GM18907 (cell line): ENCODE data around the gene DMAC2L.
"Not testable (repeated sequence)": the region's sequence is repeated elsewhere in the genome, so short reads cannot be mapped to it uniquely, and the experiment has no call there.

Source experiments
- ATAC-seq: cut with Tn5 transposase; IDR thresholded peaks from one replicate; pipeline ENCODE4 v1.9.1; 2021; ENCODE audit warnings: mild to moderate bottlenecking, moderate library complexity; ENCODE audit not compliant: unreplicated experiment

DMAC2L gene, protein sequence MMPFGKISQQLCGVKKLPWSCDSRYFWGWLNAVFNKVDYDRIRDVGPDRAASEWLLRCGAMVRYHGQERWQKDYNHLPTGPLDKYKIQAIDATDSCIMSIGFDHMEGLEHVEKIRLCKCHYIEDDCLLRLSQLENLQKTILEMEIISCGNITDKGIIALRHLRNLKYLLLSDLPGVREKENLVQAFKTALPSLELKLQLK

GRCh38 chr14:50311972-50312733 is at the start of gene DMAC2L, which contains the start of gene L2HGDH:
Gene DMAC2L (plus strand): TSS chr14:50312324. CDS start chr14:50321488, 9,164 bp downstream.
Gene L2HGDH (minus strand): TSS chr14:50312229. CDS start chr14:50312150, 79 bp downstream.
- peak; percentile 94 for ATAC-seq

- no peak for ATAC-seq
Measured at GRCh38 chr14:50262865-50263264, 49.3 kb upstream of the DMAC2L start.

DNA sequence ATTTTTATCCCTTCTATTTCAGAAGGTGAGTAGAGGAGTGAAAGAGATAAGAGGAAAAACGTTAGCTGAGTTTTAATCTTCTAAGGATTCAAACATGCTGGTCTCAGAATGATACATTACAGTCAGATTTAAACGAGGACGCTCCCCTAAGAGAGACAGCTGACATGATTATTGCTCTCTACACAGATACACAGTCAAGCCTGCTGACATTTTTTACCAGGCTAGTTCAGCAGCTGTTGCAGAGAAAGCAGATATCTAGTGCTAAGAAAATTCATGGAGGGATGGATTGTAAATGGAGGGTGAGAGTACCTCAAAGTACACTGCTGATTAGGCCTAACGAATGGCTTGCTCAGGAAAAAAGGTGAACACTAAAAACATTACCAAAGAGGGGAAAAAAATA is 48.8 kb upstream of the DMAC2L start:
- ATAC-seq = no peak

GRCh38 chr14:50265029-50265428 is 47.1 kb upstream of the DMAC2L start:
- no peak for ATAC-seq

DNA sequence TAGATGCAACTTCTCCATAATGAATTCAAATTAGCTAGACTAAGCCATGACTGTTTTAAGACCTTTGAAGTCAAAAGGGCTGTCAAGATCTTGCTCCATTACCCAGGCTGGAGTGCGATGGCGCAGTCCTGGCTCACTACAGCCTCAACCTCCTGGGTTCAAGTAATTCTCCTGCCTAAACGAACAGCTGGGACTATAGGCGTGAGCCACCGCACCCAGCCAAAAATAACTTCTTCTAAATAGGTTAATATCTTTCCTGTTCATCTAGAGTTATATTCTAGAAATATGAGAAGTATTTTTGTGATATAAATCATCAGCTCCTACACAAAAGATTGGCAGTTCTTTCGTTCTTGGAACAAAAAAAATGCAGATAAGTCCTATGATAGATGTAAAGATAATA is 41.2 kb upstream of the DMAC2L start:
- ATAC-seq = no peak

DNA sequence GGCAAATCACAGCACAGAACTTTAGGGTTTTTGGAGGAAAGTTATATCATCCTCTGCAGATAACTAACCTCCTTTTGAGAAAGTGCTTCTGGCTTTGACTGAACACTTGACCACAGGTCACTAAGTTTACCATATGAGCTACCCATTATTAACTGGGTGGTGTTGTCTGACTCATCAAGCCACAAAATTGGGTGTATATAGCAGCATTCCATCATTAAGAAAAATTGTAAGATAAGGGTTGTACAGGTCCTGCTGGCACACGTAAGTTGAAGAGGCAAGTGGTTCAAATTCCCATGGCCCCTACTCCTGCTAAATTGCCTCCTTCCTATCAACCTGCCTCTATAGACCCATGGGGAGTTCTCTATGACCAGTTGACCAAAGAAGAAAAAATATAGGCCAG is 39.6 kb upstream of the DMAC2L start:
- ATAC-seq = no peak

DNA sequence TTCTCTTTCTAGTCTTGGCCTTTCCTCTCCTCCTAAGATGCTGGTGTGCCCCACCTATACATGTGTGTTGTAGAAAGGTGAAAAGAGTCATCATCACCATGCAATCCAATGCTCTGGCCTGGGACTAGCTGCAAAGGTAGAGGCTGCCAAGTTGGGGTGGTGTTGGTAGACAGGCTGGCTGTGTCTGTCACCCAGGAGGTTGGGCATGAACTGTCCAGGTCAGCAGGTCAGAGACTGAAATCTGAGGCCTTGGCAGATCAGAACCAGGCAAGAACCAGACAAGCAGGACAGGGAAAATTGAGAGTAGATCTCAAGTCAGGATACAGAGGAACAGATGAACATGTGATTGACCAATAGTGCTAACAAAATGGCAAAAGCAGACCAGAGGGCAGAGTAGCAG is 26.3 kb upstream of the DMAC2L start:
- ATAC-seq = no peak

DNA sequence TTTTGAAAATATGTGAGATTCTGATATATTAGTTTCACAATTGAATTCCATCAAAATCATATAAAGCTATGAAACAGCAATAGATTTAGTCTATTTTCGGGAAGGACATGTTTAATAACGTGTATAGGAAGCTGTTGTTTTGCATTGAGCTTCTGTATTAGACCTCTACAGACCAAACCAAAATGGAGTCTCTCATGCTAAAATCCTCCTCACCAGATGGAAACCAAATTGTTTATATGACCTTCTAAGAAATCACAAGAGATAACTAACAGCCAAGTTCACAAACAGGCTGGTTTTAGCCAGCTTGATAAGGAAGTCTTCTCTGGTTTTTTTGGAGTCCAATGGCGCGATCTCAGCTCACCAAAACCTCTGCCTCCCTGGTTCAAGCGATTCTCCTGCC is 24.0 kb upstream of the DMAC2L start:
- ATAC-seq = no peak

- no peak for ATAC-seq
Measured at GRCh38 chr14:50290306-50290705, 21.8 kb upstream of the DMAC2L start.

DNA sequence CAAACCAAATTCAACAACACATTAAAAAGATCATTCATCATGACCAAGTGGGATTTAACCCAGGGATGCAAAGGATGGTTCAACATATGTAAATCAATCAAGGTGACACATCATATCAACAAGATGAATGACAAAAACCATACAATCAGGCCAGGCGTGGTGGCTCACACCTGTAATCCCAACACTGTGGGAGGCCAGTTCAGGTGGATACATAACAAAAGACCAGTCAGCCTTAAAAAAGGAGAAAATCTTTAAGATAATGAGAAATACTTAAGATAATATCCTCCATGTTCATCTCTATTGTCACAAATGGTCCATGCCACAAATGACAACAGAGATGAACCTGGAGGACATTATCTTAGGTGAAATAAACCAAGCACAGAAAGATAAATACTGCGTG is 12.5 kb upstream of the DMAC2L start:
- no peak for ATAC-seq

GRCh38 chr14:50301914-50302313 is 10.2 kb upstream of the DMAC2L start:
- ATAC-seq = no peak

- no peak for ATAC-seq
Measured at GRCh38 chr14:50303744-50304471, 8.2 kb upstream of the DMAC2L start.

DNA sequence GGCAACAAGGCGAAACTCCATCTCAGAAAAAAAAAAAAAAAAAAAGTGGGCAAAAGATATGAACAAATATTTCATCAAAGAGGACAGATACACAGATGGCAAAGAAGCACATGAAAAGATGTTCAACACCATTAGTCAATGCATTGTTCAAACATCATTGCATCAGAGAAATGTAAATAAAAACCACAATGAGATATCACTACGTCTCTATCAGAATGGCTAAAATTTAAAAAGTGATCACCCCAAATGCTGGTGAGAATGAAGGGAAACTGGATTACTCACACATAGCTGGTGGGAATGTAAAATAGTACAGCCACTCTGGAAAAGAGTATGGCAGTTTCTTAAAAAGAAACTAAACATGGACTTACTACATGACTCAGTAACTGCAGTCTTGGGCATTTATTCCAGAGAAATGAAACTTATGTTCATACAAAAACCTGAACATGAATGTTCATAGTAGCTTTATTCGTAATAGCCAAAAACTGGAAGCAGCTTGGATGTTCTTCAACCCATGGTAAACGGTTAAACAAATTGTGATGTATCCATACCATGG is 3.7 kb upstream of the DMAC2L start:
- no peak for ATAC-seq

DNA sequence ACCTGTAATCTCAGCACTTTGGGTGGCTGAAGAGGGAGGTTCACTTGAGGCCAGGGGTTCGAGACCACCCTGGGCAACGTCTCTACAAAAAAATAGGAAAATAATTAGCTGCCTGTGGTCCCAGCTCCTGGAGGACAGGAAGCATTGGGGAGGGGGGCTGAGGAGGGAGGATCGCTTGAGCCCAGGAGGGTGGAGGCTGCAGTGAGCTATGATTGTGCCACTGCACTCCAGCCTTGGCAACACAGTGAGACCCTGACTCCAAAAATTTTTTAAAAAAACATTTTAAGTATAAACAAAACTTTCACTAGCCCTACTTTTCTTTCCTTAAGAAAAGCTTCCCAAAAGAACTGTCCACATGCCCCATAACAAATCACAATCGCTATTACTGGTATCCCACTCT is 1.7 kb upstream of the DMAC2L start:
- ATAC-seq = no peak

- no peak for ATAC-seq
Measured at GRCh38 chr14:50311337-50311971, 670 bp upstream of the DMAC2L start.

DNA sequence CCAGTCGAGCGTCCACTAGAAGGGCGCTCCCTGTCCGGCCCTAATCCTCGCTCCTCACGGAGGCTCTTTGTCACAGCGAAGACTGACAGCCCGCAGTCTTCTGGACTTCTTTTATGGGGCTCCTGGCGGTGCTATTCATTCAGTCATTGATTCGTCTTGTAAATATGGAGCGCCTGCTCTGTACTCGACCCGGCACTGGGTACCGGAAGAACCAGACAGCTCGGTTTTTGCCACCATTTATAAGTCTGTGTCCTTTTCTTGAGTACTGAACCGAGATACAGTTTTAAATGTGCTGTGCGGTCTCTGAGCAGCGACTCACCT is 570 bp downstream of the DMAC2L start:
- ATAC-seq = peak; percentile 32

GRCh38 chr14:50314098-50314497 is 2.0 kb downstream of the DMAC2L start:
- ATAC-seq = not testable (repeated sequence)

- no peak for ATAC-seq
Measured at GRCh38 chr14:50318031-50318626, 6.0 kb downstream of the DMAC2L start.

- no peak for ATAC-seq
Measured at GRCh38 chr14:50319293-50319692, 7.2 kb downstream of the DMAC2L start.

GRCh38 chr14:50319721-50320120 is 7.6 kb downstream of the DMAC2L start:
- ATAC-seq = no peak

GRCh38 chr14:50320283-50320682 is 8.2 kb downstream of the DMAC2L start:
- ATAC-seq = peak; percentile 37
